HG02571 (cell line): ENCODE data around the gene NOS2.
"Not testable (repeated sequence)": the region's sequence is repeated elsewhere in the genome, so short reads cannot be mapped to it uniquely, and the experiment has no call there.

Source experiments
- ATAC-seq: cut with Tn5 transposase; IDR thresholded peaks from one replicate; pipeline ENCODE4 v1.9.1; 2021; ENCODE audit warnings: mild to moderate bottlenecking, moderate library complexity; ENCODE audit not compliant: unreplicated experiment

Gene NOS2

GRCh38 chr17:27793168-27793905 lies 7.0 kb downstream of the NOS2 start:
- ATAC-seq, result no peak

- ATAC-seq, result no peak
Observed at GRCh38 chr17:27792095-27792494, 8.2 kb downstream of the NOS2 start.

- ATAC-seq, result no peak
Observed at GRCh38 chr17:27788919-27789318, 11.4 kb downstream of the NOS2 start.

- no peak for ATAC-seq
Observed at GRCh38 chr17:27783440-27784350, 16.6 kb downstream of the NOS2 start.

- ATAC-seq, result no peak
Observed at GRCh38 chr17:27782791-27783206, 17.5 kb downstream of the NOS2 start.

- ATAC-seq, result no peak
Observed at GRCh38 chr17:27780828-27781404, 19.4 kb downstream of the NOS2 start.

- ATAC-seq, result no peak
Observed at GRCh38 chr17:27780092-27780827, 20.1 kb downstream of the NOS2 start.

- no peak for ATAC-seq
Observed at GRCh38 chr17:27778183-27778582, 22.1 kb downstream of the NOS2 start.

- ATAC-seq, result no peak
Observed at GRCh38 chr17:27776882-27777624, 23.3 kb downstream of the NOS2 start.

DNA sequence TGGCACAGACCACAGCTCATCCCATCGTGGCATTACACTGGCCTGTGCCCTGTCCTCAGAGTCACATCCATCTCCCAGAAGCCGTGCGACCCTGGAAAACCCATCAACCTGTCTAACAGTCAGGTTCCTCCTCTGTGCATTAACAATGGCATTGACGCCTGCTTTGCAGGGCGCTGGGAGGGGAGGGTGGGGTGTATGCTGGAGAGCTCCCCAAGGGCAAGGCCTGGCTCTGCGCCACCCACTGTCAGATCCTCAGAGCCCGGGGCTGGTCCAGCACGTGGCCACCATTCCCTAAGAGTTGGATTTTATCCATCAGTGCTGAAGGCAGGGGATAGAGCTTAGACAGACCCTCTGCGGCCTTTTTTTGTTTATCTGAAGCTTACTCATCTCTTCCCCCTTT lies 28.7 kb downstream of the NOS2 start:
- no peak for ATAC-seq

DNA sequence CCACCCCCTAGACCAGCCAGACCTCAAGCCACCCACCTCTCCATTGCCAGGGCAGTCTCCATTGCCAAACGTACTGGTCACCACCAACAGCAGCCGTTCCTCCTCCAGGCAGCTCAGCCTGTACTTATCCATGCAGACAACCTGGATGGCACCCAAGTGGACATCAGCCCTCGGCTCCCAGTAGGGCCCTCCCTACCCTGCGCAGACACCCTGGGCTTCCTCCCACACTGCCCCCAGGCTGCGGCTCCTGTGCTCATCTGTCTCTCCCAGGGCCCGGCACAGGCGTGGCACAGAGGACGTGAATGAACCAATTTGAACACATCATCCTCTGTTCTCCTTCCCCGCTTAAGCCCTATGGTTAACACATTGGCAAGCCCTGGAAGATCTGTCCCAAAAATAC lies 29.5 kb downstream of the NOS2 start:
- no peak for ATAC-seq

DNA sequence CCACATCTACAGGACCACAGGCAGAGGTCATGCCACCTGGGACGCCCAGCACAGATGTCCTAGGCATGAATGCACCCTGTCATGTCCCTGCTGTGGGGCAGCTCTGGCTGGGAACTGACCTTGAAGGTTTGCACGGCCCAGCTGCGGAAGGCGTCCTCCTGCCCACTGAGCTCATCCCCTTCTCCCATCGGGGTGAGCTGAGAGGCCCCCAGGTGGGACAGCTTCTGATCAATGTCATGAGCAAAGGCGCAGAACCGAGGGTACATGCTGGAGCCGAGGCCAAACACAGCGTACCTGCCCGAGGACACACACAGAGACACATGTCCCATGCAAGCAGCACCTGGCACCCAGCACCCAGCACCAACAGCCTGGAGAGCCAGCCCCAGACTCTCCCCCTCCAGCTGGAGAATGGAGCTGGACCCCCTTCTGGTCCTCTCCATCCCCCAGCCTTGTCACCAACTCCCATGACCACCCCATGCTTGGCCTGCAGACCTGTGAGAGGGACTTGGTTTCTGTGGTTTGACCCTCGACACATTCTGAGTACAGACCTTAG lies 31.4 kb downstream of the NOS2 start:
- no peak for ATAC-seq

DNA sequence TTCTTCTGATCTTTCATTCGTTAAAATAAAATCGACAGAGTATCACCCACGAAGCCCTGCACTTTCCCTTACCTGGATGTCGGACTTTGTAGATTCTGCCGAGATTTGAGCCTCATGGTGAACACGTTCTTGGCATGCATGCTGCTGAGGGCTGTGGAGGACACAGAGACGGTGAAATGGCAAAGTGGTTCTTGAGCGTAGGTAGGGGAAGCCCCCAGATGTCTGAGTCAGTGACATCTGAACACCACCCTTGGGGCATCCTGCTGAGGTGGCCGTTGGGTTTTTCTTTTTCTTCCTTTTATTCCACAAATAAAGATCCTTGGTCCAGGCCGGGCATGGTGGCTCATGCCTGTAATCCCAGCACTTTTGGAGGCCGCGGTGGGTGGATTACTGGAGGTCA lies 33.9 kb downstream of the NOS2 start:
- no peak for ATAC-seq

DNA sequence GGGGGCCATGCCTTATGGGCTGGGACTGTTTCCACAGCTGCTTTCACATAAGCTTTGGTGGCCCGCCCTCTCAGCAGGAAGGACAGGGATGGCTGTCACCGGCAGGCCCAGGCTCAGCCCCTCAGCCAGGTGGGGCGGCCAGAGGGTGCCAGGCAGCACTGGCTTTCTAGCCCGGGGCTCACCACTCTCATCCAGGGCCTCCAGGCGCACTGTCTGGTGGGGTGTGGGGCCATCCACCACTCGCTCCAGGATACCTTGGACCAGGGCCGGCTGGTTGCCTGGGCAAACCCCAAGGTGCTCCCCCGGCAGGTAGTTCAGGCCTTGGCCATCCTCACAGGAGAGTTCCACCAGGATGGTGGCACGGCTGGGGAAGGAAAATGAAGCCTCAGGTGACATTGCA lies 35.0 kb downstream of the NOS2 start:
- no peak for ATAC-seq

- no peak for ATAC-seq
Observed at GRCh38 chr17:27764589-27764988, 35.7 kb downstream of the NOS2 start.

GRCh38 chr17:27762527-27763305 lies 37.6 kb downstream of the NOS2 start:
- ATAC-seq, result no peak

DNA sequence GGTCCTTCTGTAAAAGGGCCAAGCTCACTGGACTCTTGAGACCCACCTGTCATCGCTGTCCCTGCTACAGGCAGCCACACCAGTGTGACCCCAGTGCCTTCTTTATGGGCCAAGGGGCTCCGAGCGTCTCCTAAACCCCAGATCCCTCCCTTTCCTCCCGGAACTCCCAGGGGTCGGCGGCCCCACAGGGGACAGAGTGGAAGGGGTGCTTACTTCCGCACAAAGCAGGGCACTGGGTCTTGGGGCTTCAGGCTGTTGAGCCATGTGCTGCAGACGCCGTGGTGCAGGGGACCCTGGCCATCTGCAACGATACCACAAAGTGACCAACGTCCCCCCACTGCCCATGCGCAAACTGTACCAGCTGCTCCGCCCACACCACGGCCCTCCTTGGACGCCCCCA lies 39.4 kb downstream of the NOS2 start:
- not testable (repeated sequence) for ATAC-seq

DNA sequence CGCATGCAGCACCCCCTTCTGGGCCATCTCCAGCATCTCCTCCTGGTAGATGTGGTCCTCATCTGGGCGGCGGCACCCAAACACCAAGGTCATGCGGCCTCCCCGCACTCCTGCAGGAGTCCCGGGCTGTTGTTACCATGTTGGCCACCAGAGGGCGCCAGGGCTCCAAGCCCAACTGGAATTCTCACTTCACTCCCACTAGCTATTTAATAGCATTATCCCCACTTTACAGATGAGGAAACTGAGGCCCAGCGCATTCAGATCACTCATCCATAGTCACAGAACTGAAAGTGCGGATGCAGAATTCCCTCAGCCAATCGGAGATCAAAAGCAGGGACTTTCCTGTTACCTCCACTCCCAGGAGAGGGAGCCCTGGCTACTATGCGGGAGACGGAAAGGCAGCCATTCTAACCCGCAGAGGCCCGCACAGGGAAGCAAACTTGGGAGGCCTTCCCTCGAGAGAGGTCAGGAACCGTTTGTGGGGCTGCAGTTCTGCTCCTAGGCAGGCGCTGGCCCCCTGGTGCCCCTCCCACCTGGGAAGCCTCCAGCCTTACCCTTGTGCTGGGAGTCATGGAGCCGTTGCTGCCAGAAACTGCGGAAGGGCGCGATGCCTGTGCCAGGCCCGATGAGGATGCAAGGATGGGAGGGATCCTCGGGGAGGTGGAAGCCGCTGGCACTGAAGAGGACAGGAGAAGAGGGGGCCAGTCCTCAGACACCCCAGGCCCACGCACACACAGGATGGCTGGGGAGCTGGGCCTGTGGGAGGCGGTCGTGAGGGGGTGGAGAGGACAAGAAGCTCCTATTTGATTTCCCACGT lies 40.1 kb downstream of the NOS2 start:
- no peak for ATAC-seq
